ENCODE measurements around the gene SEPTIN8.

Gene SEPTIN8

GRCh38 chr5:132785365-132785764 is 8.3 kb upstream of the SEPTIN8 start:
- DNase-seq (ENCODE audit: low read depth in 1 of 2, low spot score in 1 of 2) = no peak

GRCh38 chr5:132782101-132782500 is 5.1 kb upstream of the SEPTIN8 start:
- DNase-seq (ENCODE audit: low read depth in 1 of 2, low spot score in 1 of 2) = no peak

- DNase-seq (ENCODE audit: low read depth in 1 of 2, low spot score in 1 of 2) = no peak
Observed at GRCh38 chr5:132781029-132781428, 4.0 kb upstream of the SEPTIN8 start.

- DNase-seq (ENCODE audit: low read depth in 1 of 2, low spot score in 1 of 2) = no peak
Observed at GRCh38 chr5:132780577-132780976, 3.5 kb upstream of the SEPTIN8 start.

- DNase-seq (ENCODE audit: low read depth in 1 of 2, low spot score in 1 of 2) = no peak
Observed at GRCh38 chr5:132779961-132780360, 2.9 kb upstream of the SEPTIN8 start.

- no peak for DNase-seq (ENCODE audit: low read depth in 1 of 2, low spot score in 1 of 2)
Observed at GRCh38 chr5:132778856-132779255, 1.8 kb upstream of the SEPTIN8 start.

GRCh38 chr5:132778129-132778528 is 1.1 kb upstream of the SEPTIN8 start:
- DNase-seq (ENCODE audit: low read depth in 1 of 2, low spot score in 1 of 2) = no peak

- DNase-seq (ENCODE audit: low read depth in 1 of 2, low spot score in 1 of 2) = no peak
Observed at GRCh38 chr5:132776938-132777208, 166 bp downstream of the SEPTIN8 start.

- DNase-seq (ENCODE audit: low read depth in 1 of 2, low spot score in 1 of 2) = no peak
Observed at GRCh38 chr5:132776131-132776937, 705 bp downstream of the SEPTIN8 start.

- DNase-seq (ENCODE audit: low read depth in 1 of 2, low spot score in 1 of 2) = no peak
Observed at GRCh38 chr5:132775476-132775961, 1.5 kb downstream of the SEPTIN8 start.

GRCh38 chr5:132774896-132775295 is 2.1 kb downstream of the SEPTIN8 start:
- DNase-seq (ENCODE audit: low read depth in 1 of 2, low spot score in 1 of 2) = no peak

GRCh38 chr5:132774406-132774805 is 2.6 kb downstream of the SEPTIN8 start:
- DNase-seq (ENCODE audit: low read depth in 1 of 2, low spot score in 1 of 2) = no peak

GRCh38 chr5:132773601-132774355 is 3.3 kb downstream of the SEPTIN8 start:
- DNase-seq (ENCODE audit: low read depth in 1 of 2, low spot score in 1 of 2) = no peak

GRCh38 chr5:132773114-132773513 is 3.9 kb downstream of the SEPTIN8 start:
- no peak for DNase-seq (ENCODE audit: low read depth in 1 of 2, low spot score in 1 of 2)

GRCh38 chr5:132772291-132773070 is 4.6 kb downstream of the SEPTIN8 start:
- no peak for DNase-seq (ENCODE audit: low read depth in 1 of 2, low spot score in 1 of 2)

- no peak for DNase-seq (ENCODE audit: low read depth in 1 of 2, low spot score in 1 of 2)
Observed at GRCh38 chr5:132771503-132771998, 5.5 kb downstream of the SEPTIN8 start.

- DNase-seq (ENCODE audit: low read depth in 1 of 2, low spot score in 1 of 2) = no peak
Observed at GRCh38 chr5:132770476-132771159, 6.4 kb downstream of the SEPTIN8 start.

- DNase-seq (ENCODE audit: low read depth in 1 of 2, low spot score in 1 of 2) = no peak
Observed at GRCh38 chr5:132768485-132768868, 8.6 kb downstream of the SEPTIN8 start.

GRCh38 chr5:132767150-132767549 is 9.9 kb downstream of the SEPTIN8 start:
- no peak for DNase-seq (ENCODE audit: low read depth in 1 of 2, low spot score in 1 of 2)

- no peak for DNase-seq (ENCODE audit: low read depth in 1 of 2, low spot score in 1 of 2)
Observed at GRCh38 chr5:132766806-132767055, 10.3 kb downstream of the SEPTIN8 start.
